H1 (cell line): Measurements from ENCODE around the gene MMP28. TPM values are rescaled to one million over a fixed set of nuclear protein-coding genes. Genes with fewer than 3 reads are reported as not detected.

ENCODE experiments used
- ASH2L ChIP-seq: fragments of 200-600, 300-600 bp; sonication (generic); IDR thresholded peaks from one replicate; pipeline ENCODE4 v1.7.1; 2017; ENCODE audit warnings: low read length
- BACH1 ChIP-seq: IDR thresholded peaks from 2 replicates; pipeline ENCODE4 v1.6.1; 2012; ENCODE audit warnings: low read length, improper control_type of control experiment
- BCL11A ChIP-seq, 2 experiments: IDR thresholded peaks; one replicate each; pipeline ENCODE4 v1.6.1; 2011; ENCODE audit warnings: low read depth in 2 of 2, low read length in 2 of 2, mild to moderate bottlenecking in 2 of 2
- EP300 ChIP-seq, 2 experiments: IDR thresholded peaks; 1 replicate in 1 of 2; 2 replicates in 1 of 2; pipeline ENCODE4 v1.6.1; 2011 to 2012; ENCODE audit warnings: low read depth in 2 of 2, low read length in 2 of 2, mild to moderate bottlenecking in 2 of 2, borderline replicate concordance in 1 of 2, inconsistent platforms in 1 of 2, moderate library complexity in 1 of 2
- GABPA ChIP-seq: IDR thresholded peaks from 2 replicates; pipeline ENCODE4 v1.6.1; 2011; ENCODE audit warnings: mild to moderate bottlenecking, low read length, moderate library complexity, borderline replicate concordance; ENCODE audit not compliant: insufficient read depth
- HDAC6 ChIP-seq: IDR thresholded peaks from one replicate; pipeline ENCODE4 v1.7.1; 2012; ENCODE audit warnings: low read depth, mild to moderate bottlenecking, inconsistent platforms, low read length, moderate library complexity
- KDM1A ChIP-seq: fragments of 200-600, 300-600 bp; sonication (generic); IDR thresholded peaks from 2 replicates; pipeline ENCODE4 v1.7.1; 2016; ENCODE audit warnings: mild to moderate bottlenecking, low read length, borderline replicate concordance
- SP1 ChIP-seq: IDR thresholded peaks from 2 replicates; pipeline ENCODE4 v1.6.1; 2011; ENCODE audit warnings: low read depth, low read length
- SP4 ChIP-seq: IDR thresholded peaks from 2 replicates; pipeline ENCODE4 v1.6.1; 2012; ENCODE audit warnings: low read length, inconsistent platforms
- YY1 ChIP-seq: IDR thresholded peaks from 2 replicates; pipeline ENCODE4 v1.6.1; 2011; ENCODE audit warnings: low read depth, mild to moderate bottlenecking, low read length
- polyA plus RNA-seq, 7 experiments: library from polyadenylated mRNA; depleted of rRNA in 3 of 7; stranded (reverse) in 5 of 7; unstranded in 2 of 7; fragments of >200 nt in 5 of 7; fragments of 200-250 nt in 2 of 7; gene quantifications; 1 replicate in 5 of 7; 2 replicates in 1 of 7; 4 replicates in 1 of 7; pipeline versions ENCODE4 v1.2.1 to v1.2.3, GENCODE V29; 2011 to 2013; ENCODE audit warnings: missing spikeins in 2 of 7, mixed read lengths in 2 of 7
- total RNA-seq: library from RNA; stranded (reverse); fragmentation: NEBNext Ultra II Directional; extraction: Animal tissue kit (Norgen Biotek cat#: 25700); gene quantifications from 2 replicates; pipeline ENCODE4 v1.2.1, GENCODE V29; 2021
- TF ChIP-seq, protein P1 (sequence below): IDR thresholded peaks from 2 replicates; pipeline ENCODE4 v1.6.1; 2011; ENCODE audit warnings: low read depth, mild to moderate bottlenecking, low read length; ENCODE audit not compliant: insufficient read depth

Gene MMP28
- total and polyA plus RNA-seq, 2 of the 8 experiments (the other 6 are each of a cell fraction or from before 2014, with no cell fraction given) = not detected

DNA sequence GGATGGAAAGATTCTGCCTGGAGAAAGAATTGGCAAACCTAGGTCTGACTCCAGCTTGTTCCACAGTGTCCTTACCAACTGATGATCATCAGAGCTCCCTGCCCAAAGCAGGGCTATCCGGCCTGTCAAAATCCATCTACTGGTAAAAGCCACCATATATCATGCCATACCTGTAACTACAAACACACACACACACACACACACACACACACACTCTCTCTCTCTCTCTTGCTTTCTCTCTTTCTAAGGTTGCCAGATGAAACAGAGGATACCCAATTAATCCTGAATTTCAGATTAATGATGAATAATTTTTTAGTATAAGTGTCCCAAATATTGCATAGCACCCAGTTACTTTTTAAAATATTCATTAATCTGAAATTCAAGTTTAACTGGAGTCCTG lies 1.5 kb upstream of the MMP28 start (continued):
- no peak for TF ChIP-seq GABPA
- no peak for TF ChIP-seq YY1
- TF ChIP-seq ASH2L = no peak
- no peak for TF ChIP-seq SP1
- TF ChIP-seq BCL11A (IDR thresholded peaks at IDR 0.05; ENCODE audit: low read depth in 2 of 2, low read length in 2 of 2) = no peak
- TF ChIP-seq EP300 (IDR thresholded peaks at IDR 0.05; ENCODE audit: borderline replicate concordance in 1 of 2, low read depth in 2 of 2, low read length in 2 of 2) = no peak
- TF ChIP-seq BACH1 = no peak
- TF ChIP-seq HDAC6 = no peak
- TF ChIP-seq SP4 = no peak
- no peak for TF ChIP-seq KDM1A
- TF ChIP-seq, protein P1, sequence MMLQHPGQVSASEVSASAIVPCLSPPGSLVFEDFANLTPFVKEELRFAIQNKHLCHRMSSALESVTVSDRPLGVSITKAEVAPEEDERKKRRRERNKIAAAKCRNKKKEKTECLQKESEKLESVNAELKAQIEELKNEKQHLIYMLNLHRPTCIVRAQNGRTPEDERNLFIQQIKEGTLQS = no peak
